Glomerular endothelial cell (primary cell): Measurements from ENCODE around the gene VDR. TPM values are rescaled to one million over a fixed set of nuclear protein-coding genes. Genes with fewer than 3 reads are reported as not detected.

Experiments
- DNase-seq: peaks from one replicate; pipeline ENCODE4 v3.0.0-alpha.2; 2011; ENCODE audit warnings: low read depth, low spot score; ENCODE audit errors: extremely low read depth
- total RNA-seq: library from RNA; depleted of rRNA; stranded (reverse); fragments of >200 nt; gene quantifications from 2 replicates; pipeline ENCODE4 v1.2.3, GENCODE V29; 2015

Gene VDR
- total RNA-seq, 1 donor from 2014 or later = 0.18 TPM

DNA sequence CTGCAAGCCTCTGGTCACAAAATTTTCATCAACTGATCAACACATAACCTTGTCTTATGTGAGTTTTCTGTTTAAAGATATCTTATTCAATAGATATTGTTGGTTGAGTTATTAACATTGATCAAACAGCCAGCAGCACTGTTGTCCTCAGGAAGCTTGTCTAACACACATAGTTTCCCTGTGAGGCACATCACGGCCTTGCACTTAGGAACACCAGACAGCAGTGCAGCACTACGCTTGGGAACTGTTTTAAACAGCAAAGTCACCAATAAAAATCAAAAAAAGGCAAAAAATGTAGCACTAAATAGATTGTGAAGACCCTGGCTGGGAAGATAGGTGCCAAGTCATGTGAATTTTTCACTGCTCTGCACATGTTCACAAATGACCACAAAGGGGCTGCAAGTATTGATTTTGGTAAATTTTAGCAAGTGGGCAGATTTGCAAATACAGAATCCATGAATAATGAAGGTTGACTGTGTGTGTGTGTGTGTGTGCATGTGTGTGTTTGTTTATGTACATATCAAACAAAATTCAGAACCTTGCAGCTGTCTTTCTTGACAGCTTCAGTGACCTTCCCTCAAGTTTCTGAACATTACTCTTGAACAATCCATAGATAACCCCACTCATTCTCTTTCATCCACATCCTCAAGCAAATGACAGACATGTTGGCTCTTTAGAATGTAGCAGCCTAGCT, 28.9 kb downstream of the VDR start:
- DNase-seq = no peak

DNA sequence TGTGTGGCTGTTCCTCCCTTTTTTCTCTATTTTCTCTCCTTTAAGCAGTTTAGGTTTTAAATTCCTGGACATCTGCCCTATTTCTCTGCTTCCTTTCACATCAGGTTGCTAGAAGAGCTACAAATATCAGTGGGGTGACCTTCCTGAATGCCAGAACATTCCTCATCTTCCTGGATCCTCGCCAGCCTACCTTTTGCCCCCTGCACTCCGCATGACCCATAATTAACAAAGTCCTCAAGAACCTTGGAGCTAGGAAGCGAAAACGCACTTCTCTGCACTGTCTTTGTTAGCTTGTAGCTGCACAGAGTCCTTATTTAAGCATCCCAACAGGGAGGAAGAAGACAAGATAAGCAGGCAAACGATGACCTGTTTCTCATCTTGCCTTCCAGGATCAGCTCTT, 30.5 kb downstream of the VDR start:
- DNase-seq = no peak

DNA sequence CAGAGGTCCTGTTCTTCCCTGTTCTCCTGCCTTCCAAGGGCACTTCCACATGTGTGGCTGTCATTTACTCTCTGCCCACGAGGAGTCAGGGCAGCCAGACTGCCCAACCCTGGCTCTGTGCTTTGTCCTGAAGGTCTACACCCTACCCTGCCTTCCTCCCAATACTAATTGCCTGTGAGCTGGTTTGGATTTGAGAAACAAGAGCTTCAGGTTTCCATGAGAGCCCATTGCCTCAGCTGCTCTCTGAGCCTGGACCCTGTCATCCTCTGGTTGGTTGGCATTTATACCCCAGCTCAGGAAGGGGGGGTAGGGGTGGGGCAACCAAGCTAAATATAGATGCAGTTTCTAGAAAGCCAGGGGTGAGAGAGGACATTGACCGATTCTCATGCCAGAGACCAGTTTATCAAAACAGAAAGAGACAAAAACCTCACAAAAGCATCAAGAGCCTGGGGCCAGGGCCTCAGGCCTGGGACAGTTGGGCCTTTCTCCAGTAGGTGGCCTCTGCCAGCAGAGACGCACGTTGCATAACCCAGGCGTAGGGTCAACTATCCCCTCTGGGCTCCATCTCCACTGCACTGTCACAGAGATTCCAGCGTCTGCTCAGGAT, 34.5 kb downstream of the VDR start:
- DNase-seq = no peak

DNA sequence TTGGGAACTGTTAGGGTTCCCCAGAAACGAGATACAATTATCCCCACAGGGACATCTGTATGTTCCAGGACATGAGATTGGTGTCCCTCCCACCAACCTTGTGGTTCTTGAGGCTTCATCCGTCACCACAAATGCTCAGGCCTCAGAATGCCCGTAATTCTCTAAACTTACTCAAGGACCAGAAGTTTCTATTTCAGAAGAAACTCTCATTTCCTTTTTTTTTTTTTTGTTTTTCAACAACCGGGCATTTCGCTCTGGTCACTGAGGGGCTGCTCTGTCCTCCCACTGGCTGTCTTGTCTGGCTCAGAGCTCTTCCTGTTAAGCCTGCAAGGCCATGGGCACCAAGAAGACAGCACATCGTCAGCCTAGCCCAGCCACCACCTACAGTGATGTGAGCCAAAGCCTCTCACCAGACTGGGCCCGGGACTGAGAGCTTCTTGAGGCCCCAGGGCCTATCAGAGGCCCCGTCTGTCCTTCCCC, 36.2 kb downstream of the VDR start:
- DNase-seq = no peak

DNA sequence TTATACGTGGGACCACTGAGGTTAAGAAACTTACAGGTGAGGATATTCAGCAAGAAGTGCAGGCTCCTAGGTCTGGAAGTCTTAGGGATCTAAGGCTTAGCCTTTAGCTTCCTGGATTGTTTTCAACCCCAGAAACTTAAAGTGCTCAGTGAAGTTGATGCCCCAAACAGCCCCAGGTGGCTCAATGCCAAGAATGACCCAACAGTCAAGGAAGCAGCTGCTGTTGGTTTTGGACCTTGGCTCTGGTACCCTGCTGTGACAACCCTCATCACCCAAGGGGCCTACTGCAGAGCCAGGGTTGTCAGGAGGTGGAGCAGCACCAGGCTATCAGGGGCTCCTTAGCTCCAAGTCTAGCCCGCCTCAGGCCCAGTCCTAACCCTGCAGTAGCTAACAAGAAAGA, 36.8 kb downstream of the VDR start:
- DNase-seq = no peak

DNA sequence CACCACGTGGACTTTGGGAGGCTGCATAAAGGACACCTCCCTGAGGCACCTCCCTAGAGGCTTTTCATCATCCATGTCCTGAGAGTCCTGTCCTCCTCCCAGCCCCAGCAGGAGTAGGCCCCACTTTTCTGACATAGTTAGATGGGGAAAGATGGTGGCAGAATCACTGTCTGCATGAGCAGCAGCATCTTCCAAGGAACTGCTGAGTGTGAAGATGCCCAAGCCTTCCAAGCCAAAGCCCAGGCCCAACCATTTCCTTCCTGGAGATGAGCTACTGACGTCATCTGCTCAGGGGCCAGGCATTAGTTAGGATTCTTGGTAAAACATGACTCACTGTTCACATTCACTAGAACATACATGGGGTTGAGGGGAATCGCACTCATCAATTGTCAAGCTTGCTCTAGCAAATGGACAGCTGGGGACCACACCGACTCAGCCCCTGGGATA, 37.3 kb downstream of the VDR start:
- DNase-seq = peak; percentile 58

DNA sequence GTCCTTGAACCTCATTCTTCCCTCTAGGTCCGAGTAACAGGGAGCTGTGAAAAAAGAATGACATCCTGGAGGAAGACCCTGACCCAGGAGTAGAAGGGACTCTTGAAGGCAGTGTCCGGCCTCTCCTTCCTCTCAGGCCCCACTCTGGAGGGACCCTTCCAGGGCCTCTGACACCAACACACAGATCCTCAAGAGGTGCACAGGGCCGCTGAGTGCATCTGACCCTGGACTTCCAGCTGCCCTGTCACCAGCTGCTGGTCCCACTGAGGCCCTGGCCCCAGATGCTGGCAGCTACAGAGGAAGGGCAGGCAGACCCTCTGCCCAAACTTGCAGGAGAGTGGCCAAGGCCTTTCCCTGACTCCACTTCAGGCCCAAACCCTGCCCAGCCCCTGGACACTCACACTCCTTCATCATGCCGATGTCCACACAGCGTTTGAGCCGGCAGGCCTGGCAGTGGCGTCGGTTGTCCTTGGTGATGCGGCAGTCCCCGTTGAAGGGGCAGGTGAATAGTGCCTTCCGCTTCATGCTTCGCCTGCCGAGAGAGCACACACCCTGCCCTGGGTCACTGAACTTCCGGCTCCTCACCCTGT, 40.1 kb downstream of the VDR start:
- DNase-seq = no peak

DNA sequence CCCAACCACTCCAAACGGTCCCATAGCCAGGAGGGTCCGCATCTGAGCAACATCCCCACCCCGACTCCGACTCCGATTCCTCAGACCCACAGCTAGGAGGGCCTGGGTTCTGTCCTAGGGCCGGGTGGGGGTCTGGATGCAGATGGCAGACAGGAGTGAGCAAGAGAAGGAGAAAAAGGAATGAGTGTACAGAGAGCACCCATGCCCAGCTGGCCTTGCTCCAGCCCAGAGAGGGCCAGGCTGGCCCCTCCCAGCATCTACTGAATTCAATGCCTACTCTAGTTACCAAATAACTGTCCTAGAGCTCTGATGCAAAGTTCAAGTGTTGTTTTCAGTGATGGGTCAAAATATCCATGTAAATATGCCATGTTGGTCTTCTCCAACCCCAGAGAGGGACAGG, 40.8 kb downstream of the VDR start:
- DNase-seq = no peak

DNA sequence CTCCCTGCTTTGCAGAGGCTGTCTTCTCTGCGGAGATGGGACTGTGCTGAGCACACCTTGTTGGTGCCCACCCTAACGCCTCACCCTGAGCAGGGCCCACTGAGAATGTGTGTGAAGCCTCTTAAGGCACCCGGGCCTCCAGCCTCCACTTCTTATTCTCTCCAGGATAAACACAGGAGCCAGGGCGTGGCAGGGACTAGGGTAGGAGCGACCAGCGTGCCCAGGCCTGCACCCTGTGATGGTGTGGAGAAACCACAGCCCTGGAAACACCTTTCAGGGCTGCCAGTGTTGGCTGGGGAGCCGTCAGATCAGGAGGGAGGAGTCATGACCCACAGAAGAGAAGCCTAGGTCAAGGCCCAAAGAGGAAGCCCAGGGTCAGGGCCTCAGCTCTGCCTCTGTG, 41.3 kb downstream of the VDR start:
- DNase-seq = no peak

DNA sequence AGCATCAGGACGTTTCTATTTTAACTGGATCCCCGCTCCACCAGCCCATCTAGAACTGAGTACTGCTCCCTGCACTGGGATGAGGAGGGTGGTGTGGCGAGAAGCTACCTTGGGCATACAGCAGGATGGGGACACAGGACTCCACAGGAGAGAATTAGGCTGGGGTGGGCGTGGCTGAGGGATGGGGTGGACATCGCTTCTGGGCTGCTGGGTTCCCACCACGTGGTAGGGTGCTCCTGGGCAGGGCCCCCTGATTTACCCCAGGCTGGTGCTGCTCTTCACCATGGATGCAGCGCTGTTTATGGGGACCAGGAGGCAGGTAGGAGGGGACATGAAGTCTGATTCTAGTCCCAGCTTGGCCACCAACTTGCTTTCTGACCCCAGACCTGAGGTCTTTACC, 41.9 kb downstream of the VDR start:
- DNase-seq = no peak

DNA sequence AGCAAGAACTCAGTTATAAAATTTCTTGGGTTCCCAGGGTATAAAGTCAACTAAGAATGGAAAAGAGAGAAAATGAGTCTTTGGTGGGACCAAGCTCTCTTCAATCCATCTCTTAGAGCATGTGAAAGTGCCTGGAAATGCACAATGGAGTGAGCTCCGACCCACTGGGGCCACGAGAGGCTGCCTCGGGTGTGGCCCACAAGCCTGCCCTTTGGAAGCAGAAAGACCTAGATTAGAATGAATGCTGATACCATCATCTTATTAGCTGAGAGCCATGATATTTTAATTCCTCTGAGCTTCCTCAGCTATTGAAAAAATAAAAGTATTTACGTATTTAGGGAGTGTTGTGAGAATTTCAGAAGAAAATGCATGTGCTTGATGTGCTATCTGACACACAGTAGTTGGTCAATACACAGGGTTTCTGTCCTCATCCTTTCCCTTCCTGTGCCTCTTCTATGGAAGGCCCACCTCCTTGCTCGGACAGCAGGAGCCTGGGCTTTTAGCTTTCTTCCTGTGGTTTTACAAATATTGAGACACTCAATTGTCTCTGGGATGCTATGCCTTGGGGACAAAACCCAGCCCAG, 42.5 kb downstream of the VDR start:
- no peak for DNase-seq

DNA sequence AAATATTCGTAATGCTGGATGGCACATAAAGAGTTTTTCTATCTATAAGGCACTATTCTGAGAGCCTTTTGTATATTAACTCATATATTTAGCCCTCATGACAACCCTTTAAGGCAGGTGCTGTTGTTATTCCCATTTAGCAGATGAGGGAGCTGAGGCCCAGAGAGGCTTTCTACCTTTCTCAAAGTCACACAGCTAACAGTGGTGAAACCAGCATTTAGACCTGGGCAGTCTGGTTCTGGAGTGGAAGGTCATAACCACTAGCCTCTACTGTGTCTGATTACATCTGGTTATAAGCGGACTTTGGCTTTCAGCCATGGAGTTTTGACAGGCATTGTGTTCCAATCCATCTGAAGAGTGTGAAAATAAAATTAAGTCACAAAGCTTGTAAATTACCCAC, 43.9 kb downstream of the VDR start:
- DNase-seq = no peak

DNA sequence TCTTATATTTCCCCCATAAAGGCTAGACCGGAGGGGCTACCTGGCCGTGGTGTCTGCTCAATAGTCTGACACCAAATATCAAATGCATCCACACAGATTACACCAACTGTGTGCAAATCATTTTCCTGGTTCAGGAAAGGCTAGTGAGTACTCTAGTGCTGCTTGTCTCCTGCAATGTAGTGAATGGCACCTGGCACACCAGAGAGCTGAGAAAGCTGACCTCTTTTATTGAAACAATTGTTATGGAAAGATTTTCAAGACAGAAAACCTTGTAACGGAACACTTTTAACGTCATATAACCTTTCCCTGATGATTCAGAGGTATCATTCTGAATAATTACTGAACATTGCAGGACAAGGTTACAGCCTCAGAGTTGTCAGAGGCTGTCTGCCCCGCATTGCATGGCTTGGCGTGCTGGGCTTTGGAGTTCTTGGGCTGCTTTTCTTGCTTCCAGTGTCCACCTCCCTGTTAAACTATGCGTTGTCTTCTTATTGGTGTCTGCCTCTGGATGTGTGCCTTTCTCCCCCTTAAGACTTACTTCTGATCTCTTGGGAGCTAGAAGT, 44.4 kb downstream of the VDR start:
- no peak for DNase-seq

DNA sequence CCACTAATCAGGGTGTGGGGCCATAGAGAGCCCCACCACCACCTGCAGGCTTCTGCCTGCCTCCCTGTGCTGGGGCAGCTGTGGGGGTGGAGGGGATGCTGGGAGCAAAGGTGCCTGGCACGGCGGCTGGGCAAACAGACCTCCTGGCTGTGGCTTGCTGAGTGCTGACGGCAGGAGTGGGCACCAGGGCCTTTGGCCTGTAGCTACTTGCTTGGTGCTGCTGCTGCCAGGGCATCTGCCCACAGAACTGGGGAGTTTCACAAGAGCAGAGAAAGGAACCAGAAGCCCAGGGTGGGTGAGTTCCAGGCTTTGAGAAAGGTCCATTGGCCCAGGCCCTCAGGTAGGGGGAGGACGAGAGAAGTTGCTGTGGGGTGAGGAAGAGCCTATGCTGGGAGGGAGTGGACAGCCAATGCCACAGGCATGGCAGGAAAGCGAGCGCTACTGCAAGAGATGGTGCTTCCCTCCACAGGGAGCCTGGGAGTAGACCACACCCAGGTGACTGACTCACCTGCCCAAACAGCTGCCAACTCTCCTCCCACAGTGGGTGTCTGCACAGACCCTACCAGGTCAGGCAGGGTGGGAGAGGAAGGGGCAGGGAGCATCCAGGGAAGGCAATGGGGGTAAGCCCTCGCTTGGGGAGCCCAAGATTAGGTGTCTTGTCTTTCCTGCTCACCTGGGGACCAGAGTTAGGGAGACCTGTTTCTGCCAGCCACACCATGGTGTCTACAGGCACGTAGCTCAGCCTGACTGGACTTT, 46.1 kb downstream of the VDR start:
- DNase-seq = no peak

DNA sequence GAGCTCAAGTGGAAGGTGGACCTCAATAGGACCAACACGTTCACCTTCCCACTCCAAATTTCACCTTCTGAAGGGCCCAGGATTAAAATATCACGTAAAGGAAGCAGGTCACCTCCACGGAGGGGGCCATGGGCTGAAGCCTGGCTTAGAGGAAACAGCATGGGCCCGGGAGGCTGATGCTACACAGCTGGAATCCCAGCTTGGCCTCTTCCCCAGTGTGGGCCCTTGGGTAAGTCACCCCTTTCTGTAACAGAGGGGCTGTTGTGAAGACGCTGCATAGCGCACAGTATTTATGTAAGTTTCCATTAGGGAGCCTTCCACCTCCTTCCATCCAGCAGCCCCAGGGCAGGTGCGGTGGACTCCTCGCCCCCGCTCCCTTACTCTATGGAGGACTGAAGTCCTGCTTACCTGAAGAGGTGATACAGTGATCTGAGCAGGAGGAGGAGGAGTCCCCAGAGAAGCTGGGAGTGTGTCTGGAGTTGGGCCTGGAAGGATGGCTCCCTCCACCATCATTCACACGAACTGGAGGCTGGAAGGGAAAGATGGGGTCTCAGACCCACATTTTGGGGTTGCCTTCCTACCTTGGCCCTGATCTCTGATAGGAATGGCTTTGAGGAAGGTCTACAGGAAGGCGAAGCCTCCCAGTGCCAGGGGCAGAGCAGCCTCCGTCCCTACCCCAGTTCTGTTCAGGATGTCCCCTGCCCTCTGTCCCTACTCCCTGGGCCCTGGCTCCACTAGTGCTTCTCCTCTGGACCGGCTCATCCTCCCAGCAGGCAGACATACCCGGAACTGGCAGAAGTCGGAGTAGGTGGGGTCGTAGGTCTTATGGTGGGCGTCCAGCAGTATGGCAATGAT, 47.8 kb downstream of the VDR start:
- DNase-seq = no peak

DNA sequence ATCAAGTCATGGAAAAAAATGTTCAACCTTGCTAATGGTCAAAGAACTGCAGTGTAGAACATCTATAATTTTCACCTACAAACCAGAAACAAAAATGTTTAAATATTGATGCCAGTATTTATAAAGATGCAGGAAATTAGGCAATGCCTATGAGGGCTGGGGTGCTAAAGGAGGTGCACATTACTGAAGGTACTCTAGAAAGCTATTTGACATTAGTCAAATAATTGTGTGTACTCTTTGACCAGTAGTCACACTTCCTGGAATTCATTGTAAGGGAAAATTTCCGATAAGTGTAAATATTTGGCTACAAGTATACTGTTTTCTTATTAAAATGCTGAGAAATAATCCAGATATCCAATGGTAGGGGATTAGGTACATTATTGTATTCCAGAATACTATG, 48.7 kb downstream of the VDR start:
- no peak for DNase-seq

DNA sequence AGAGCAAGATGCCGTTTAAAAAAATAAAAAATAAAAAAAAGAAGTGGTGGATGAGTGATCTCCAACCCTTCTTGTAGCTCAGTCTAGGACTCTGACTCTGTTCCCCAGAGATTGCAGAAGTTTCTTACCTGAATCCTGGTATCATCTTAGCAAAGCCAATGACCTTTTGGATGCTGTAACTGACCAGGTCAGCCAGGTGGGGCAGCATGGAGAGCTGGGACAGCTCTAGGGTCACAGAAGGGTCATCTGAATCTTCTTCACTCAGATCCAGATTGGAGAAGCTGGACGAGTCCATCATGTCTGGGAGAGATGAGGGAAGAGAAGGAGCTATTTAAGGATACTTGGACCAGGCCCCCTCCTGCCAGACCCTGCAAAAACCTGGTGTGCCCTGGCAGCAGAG, 49.3 kb downstream of the VDR start:
- no peak for DNase-seq

DNA sequence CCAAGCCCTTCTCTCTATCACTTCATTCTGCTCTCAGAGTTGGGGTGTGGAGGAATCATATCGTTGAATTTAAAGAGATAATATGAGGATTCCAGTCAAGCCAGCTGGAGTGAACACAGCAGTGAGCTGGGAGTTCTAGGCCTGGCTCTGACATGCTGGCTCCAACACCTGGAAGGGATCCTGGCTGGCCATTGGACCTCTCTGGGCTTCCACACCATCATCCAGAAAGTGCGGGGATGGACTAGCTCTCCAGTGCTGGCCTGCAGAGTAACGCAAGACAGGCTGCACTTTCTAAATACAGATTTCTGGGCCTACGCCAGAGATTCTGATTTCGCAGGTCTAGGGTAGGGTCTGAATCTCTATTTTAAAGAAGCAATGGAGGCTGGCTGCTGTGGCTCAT, 50.3 kb downstream of the VDR start:
- DNase-seq = no peak

DNA sequence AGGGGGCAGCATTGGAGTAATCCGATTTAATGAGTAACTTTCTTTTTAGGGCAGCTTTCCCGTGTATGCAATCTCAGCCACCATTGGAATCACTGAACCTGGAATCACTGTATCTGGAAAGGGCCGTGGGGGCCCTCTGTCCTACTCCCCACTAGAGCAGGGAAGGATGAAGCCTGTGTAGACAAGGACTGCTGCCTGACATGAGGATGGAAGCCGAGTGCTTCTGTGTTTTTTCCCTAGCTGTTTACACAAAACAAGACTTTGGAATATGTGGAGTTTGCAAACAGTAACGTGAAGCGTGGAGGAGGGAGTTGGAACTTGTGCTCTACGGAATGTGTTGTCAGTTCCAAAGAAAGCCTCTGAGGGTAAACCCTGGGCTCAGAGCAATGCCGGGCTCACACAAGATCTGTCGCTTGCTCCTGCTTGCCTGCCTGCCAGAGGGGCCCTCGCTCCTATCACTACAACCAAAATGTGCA, 52.7 kb downstream of the VDR start:
- no peak for DNase-seq
